Effector memory CD8-positive, alpha-beta T cell (primary cell): ENCODE results near the gene GAL3ST2.
"Not testable (repeated sequence)": the region's sequence is repeated elsewhere in the genome, so short reads cannot be mapped to it uniquely, and the experiment has no call there.

ENCODE experiments used
- ATAC-seq: fragments of 150-1000 bp; cut with Tn5 transposase; replicated peaks from 2 replicates; pipeline ENCODE4 v1.10.0; 2021; ENCODE audit warnings: mild to moderate bottlenecking, moderate library complexity
- DNase-seq, 3 experiments: peaks; one replicate each; pipeline ENCODE4 v3.0.0; 2021
- H3K27ac Mint-ChIP-seq, 2 donors: one replicate each; pipeline ENCODE4 v1.8.0; 2022; ENCODE audit warnings: mild to moderate bottlenecking in 2 of 2, mixed read lengths in 2 of 2, moderate library complexity in 2 of 2
- H3K27me3 Mint-ChIP-seq, 2 donors: one replicate each; pipeline ENCODE4 v1.8.0; 2022; ENCODE audit warnings: mixed read lengths in 2 of 2
- H3K36me3 Mint-ChIP-seq: one replicate; pipeline ENCODE4 v1.8.0; 2022; ENCODE audit warnings: mild to moderate bottlenecking, moderate library complexity, mixed read lengths; ENCODE audit not compliant: insufficient read depth
- H3K4me1 Mint-ChIP-seq, 2 donors: one replicate each; pipeline ENCODE4 v1.8.0; 2022; ENCODE audit warnings: low read depth in 2 of 2, mixed read lengths in 2 of 2
- H3K4me3 Mint-ChIP-seq, 2 donors: one replicate each; pipeline ENCODE4 v1.8.0; 2022; ENCODE audit warnings: mild to moderate bottlenecking in 2 of 2, mixed read lengths in 2 of 2, moderate library complexity in 2 of 2
- H3K9me3 Mint-ChIP-seq, 2 donors: one replicate each; pipeline ENCODE4 v1.8.0; 2022; ENCODE audit warnings: mixed read lengths in 2 of 2
- total RNA-seq, 9 experiments: gene quantifications; one replicate each; lab custom pipeline; 2026; lab: John Stamatoyannopoulos, UW

Gene GAL3ST2
- total RNA-seq = 0 to 2.7 (median 0.17) reads per million in 9 experiments

GRCh38 chr2:241776336-241777169 is at the start of gene GAL3ST2:
Gene GAL3ST2, plus strand, starts transcription at chr2:241776822. Its CDS starts 134 bp downstream, at chr2:241776956.
- Mint-ChIP-seq H3K4me3 (no peak within 1 kb of the TSS), H3K27me3 (no peaks in the 10 kb centered on the region), H3K27ac (no peak within 1 kb of the TSS), H3K9me3 (no peaks in the 10 kb centered on the region), H3K36me3 (no peaks in the 10 kb centered on the region), H3K4me1 (peaks cover 8 to 14% of the 10 kb centered on the region in 2 donors)
- ATAC-seq (no peak), DNase-seq (no peak)

- no peak for DNase-seq
- Mint-ChIP-seq H3K4me3 (no peak overlapping the region), H3K27ac (no peak overlapping the region), H3K27me3 (no peaks in the 10 kb centered on the region), H3K9me3 (no peaks in the 10 kb centered on the region), H3K4me1 (peaks cover 13 to 16% of the 10 kb centered on the region in 2 donors), H3K36me3 (peaks cover 14% of the 10 kb centered on the region)
- no peak for ATAC-seq
These were observed 48.6 kb upstream of the GAL3ST2 start for GRCh38 chr2:241728000-241728399.

- no peak overlapping the region for H3K4me3 Mint-ChIP-seq
- H3K27me3 Mint-ChIP-seq = no peaks in the 10 kb centered on the region
- DNase-seq = no peak
- no peaks in the 10 kb centered on the region for H3K9me3 Mint-ChIP-seq
- H3K4me1 Mint-ChIP-seq = peaks cover 15 to 19% of the 10 kb centered on the region in 2 donors
- ATAC-seq = no peak
- peaks cover 12% of the 10 kb centered on the region for H3K36me3 Mint-ChIP-seq
- H3K27ac Mint-ChIP-seq = no peak overlapping the region
These were observed 48.0 kb upstream of the GAL3ST2 start for GRCh38 chr2:241728627-241729026.

GRCh38 chr2:241729868-241730267 is 46.8 kb upstream of the GAL3ST2 start:
- Mint-ChIP-seq H3K27me3 (no peaks in the 10 kb centered on the region), H3K4me3 (no peak overlapping the region), H3K9me3 (no peaks in the 10 kb centered on the region), H3K27ac (peak overlapping the region in 1 of 2 donors; percentile 68), H3K4me1 (peaks cover 15 to 22% of the 10 kb centered on the region in 2 donors), H3K36me3 (peaks cover 12% of the 10 kb centered on the region)
- no peak for DNase-seq
- no peak for ATAC-seq

- H3K4me1 Mint-ChIP-seq = peaks cover 15 to 22% of the 10 kb centered on the region in 2 donors
- no peaks in the 10 kb centered on the region for H3K27me3 Mint-ChIP-seq
- DNase-seq (no peak), ATAC-seq (no peak)
- H3K27ac Mint-ChIP-seq = no peak overlapping the region
- no peak overlapping the region for H3K4me3 Mint-ChIP-seq
- H3K36me3 Mint-ChIP-seq = peaks cover 11% of the 10 kb centered on the region
- H3K9me3 Mint-ChIP-seq = no peaks in the 10 kb centered on the region
These were observed 45.8 kb upstream of the GAL3ST2 start for GRCh38 chr2:241730671-241731293.

- Mint-ChIP-seq H3K27ac (peak overlapping the region in 1 of 2 donors; percentile 53), H3K4me1 (peaks cover 19 to 27% of the 10 kb centered on the region in 2 donors), H3K4me3 (peak overlapping the region; percentile 72 to 74)
- ATAC-seq, H3K9me3 Mint-ChIP-seq, H3K36me3 Mint-ChIP-seq, H3K27me3 Mint-ChIP-seq: not testable (repeated sequence)
- peak in 2 of 3 experiments; percentile 50 to 55 for DNase-seq
These were observed 44.0 kb upstream of the GAL3ST2 start for GRCh38 chr2:241732513-241733186.

GRCh38 chr2:241733391-241734207 is 43.0 kb upstream of the GAL3ST2 start:
- Mint-ChIP-seq H3K4me3 (peak overlapping the region; percentile 72 to 74), H3K36me3 (peaks cover 13% of the 10 kb centered on the region), H3K27ac (peak overlapping the region; percentile 53 to 56), H3K4me1 (peaks cover 19 to 29% of the 10 kb centered on the region in 2 donors), H3K27me3 (no peaks in the 10 kb centered on the region), H3K9me3 (no peaks in the 10 kb centered on the region)
- ATAC-seq (no peak), DNase-seq (peak in 1 of 3 experiments; percentile 15)

- Mint-ChIP-seq H3K27me3 (no peaks in the 10 kb centered on the region), H3K4me1 (peaks cover 19 to 32% of the 10 kb centered on the region in 2 donors), H3K4me3 (peak overlapping the region; percentile 72 to 74), H3K36me3 (peaks cover 13% of the 10 kb centered on the region), H3K9me3 (no peaks in the 10 kb centered on the region), H3K27ac (peak overlapping the region in 1 of 2 donors; percentile 53)
- DNase-seq = no peak
- no peak for ATAC-seq
These were observed 42.5 kb upstream of the GAL3ST2 start for GRCh38 chr2:241734208-241734466.

- Mint-ChIP-seq H3K27ac (peak within 1 kb of the TSS; percentile 53 to 56), H3K27me3 (no peaks in the 10 kb centered on the region), H3K4me3 (peak within 1 kb of the TSS; percentile 72 to 74), H3K36me3 (peaks cover 17% of the 10 kb centered on the region), H3K4me1 (peaks cover 24 to 36% of the 10 kb centered on the region in 2 donors), H3K9me3 (no peaks in the 10 kb centered on the region)
- peak; percentile 91 to 92 (median 92) for DNase-seq
- ATAC-seq = peak; percentile 85
These were observed 42.0 kb upstream of the GAL3ST2 start, which contains the start of gene D2HGDH for GRCh38 chr2:241734467-241735208. Gene D2HGDH, plus strand, starts transcription at chr2:241734630. Its CDS starts 595 bp downstream, at chr2:241735225.

- ATAC-seq (no peak), DNase-seq (no peak)
- H3K4me3 Mint-ChIP-seq = peak overlapping the region; percentile 63 to 74
- peaks cover 22% of the 10 kb centered on the region for H3K36me3 Mint-ChIP-seq
- peaks cover 29 to 44% of the 10 kb centered on the region in 2 donors for H3K4me1 Mint-ChIP-seq
- no peaks in the 10 kb centered on the region for H3K27me3 Mint-ChIP-seq
- no peaks in the 10 kb centered on the region for H3K9me3 Mint-ChIP-seq
- peak overlapping the region in 1 of 2 donors; percentile 10 for H3K27ac Mint-ChIP-seq
These were observed 40.5 kb upstream of the GAL3ST2 start for GRCh38 chr2:241736111-241736510.

- ATAC-seq = no peak
- DNase-seq = no peak
- Mint-ChIP-seq H3K36me3 (peaks cover 18% of the 10 kb centered on the region), H3K9me3 (no peaks in the 10 kb centered on the region), H3K4me1 (peaks cover 23 to 41% of the 10 kb centered on the region in 2 donors), H3K4me3 (no peak overlapping the region), H3K27me3 (no peaks in the 10 kb centered on the region), H3K27ac (peak overlapping the region in 1 of 2 donors; percentile 77)
These were observed 38.5 kb upstream of the GAL3ST2 start for GRCh38 chr2:241738040-241738686.

GRCh38 chr2:241739177-241739576 is 37.4 kb upstream of the GAL3ST2 start:
- DNase-seq = no peak
- Mint-ChIP-seq H3K27ac (peak overlapping the region; percentile 64 to 89), H3K4me3 (peak overlapping the region in 1 of 2 donors; percentile 78), H3K27me3 (no peaks in the 10 kb centered on the region), H3K4me1 (peaks cover 28 to 38% of the 10 kb centered on the region in 2 donors), H3K9me3 (no peaks in the 10 kb centered on the region), H3K36me3 (peaks cover 15% of the 10 kb centered on the region)
- ATAC-seq = no peak
